ENCODE measurements around the gene TSC22D2.
"Not testable (repeated sequence)": the region's sequence is repeated elsewhere in the genome, so short reads cannot be mapped to it uniquely, and the experiment has no call there.

Gene TSC22D2

GRCh38 chr3:150449169-150449721, 41.1 kb downstream of the TSC22D2 start:
- no peak for DNase-seq

GRCh38 chr3:150450916-150451315, 42.8 kb downstream of the TSC22D2 start:
- no peak for DNase-seq

- DNase-seq: no peak
Measured at GRCh38 chr3:150451329-150452048, 43.4 kb downstream of the TSC22D2 start.

GRCh38 chr3:150453353-150453752, 45.3 kb downstream of the TSC22D2 start:
- no peak for DNase-seq

GRCh38 chr3:150454085-150454484, 46.0 kb downstream of the TSC22D2 start:
- no peak for DNase-seq

- no peak for DNase-seq
Measured at GRCh38 chr3:150454622-150455021, 46.5 kb downstream of the TSC22D2 start.

GRCh38 chr3:150455341-150455740, 47.2 kb downstream of the TSC22D2 start:
- DNase-seq: no peak

- DNase-seq: no peak
Measured at GRCh38 chr3:150458001-150458400, 49.9 kb downstream of the TSC22D2 start.

GRCh38 chr3:150460484-150460883, 52.4 kb downstream of the TSC22D2 start:
- no peak for DNase-seq

GRCh38 chr3:150461399-150461798, 53.3 kb downstream of the TSC22D2 start:
- no peak for DNase-seq

GRCh38 chr3:150462108-150462507, 54.0 kb downstream of the TSC22D2 start:
- DNase-seq: no peak

GRCh38 chr3:150464684-150465083, 56.6 kb downstream of the TSC22D2 start:
- no peak for DNase-seq

- no peak for DNase-seq
Measured at GRCh38 chr3:150467381-150467780, 59.3 kb downstream of the TSC22D2 start.

- no peak for DNase-seq
Measured at GRCh38 chr3:150469031-150469930, 61.2 kb downstream of the TSC22D2 start.

- DNase-seq: no peak
Measured at GRCh38 chr3:150469931-150470740, 62.0 kb downstream of the TSC22D2 start.

GRCh38 chr3:150472421-150472820, 64.3 kb downstream of the TSC22D2 start:
- no peak for DNase-seq

GRCh38 chr3:150473161-150473560, 65.1 kb downstream of the TSC22D2 start:
- DNase-seq: not testable (repeated sequence)

GRCh38 chr3:150479370-150479769, 71.3 kb downstream of the TSC22D2 start:
- DNase-seq: no peak

GRCh38 chr3:150480877-150481276, 72.8 kb downstream of the TSC22D2 start:
- no peak for DNase-seq

GRCh38 chr3:150483226-150483625, 75.1 kb downstream of the TSC22D2 start:
- DNase-seq: no peak

GRCh38 chr3:150484410-150484809, 76.3 kb downstream of the TSC22D2 start:
- no peak for DNase-seq

GRCh38 chr3:150488867-150489266, 80.8 kb downstream of the TSC22D2 start:
- no peak for DNase-seq
